Stimulated activated CD4-positive, alpha-beta T cell treated with anti-CD3 and anti-CD28 coated beads, Interleukin-15, amount 100 ng/mL, for 1 hour (primary cell): Measurements from ENCODE around the gene SGO2.
"Not testable (repeated sequence)": the region's sequence is repeated elsewhere in the genome, so short reads cannot be mapped to it uniquely, and the experiment has no call there.

ENCODE experiments used
- DNase-seq, 2 donors: peaks; one replicate each; pipeline ENCODE4 v3.0.0-alpha.2; 2020; ENCODE audit warnings: low read depth in 1 of 2, low spot score in 1 of 2

SGO2 gene

GRCh38 chr2:200509612-200510433 is 16.2 kb upstream of the SGO2 start, which contains the start of gene KCTD18:
Gene KCTD18, minus strand, starts transcription at chr2:200510068. Its CDS starts 3,052 bp downstream, at chr2:200507016.
- peak; percentile 85 to 87 for DNase-seq

GRCh38 chr2:200515155-200515554 is 10.9 kb upstream of the SGO2 start:
- DNase-seq: no peak

- DNase-seq: no peak
These were observed 2.8 kb upstream of the SGO2 start for GRCh38 chr2:200523158-200523557.

GRCh38 chr2:200523604-200524003 is 2.4 kb upstream of the SGO2 start:
- no peak for DNase-seq

- DNase-seq: no peak
These were observed 941 bp upstream of the SGO2 start for GRCh38 chr2:200525066-200525465.

GRCh38 chr2:200525551-200525881 is 491 bp upstream of the SGO2 start:
- no peak for DNase-seq

- DNase-seq: no peak
These were observed 2.2 kb downstream of the SGO2 start for GRCh38 chr2:200528228-200528627.

GRCh38 chr2:200533754-200534153 is 7.7 kb downstream of the SGO2 start:
- no peak for DNase-seq

GRCh38 chr2:200534572-200534971 is 8.6 kb downstream of the SGO2 start:
- no peak for DNase-seq

GRCh38 chr2:200538139-200538538 is 12.1 kb downstream of the SGO2 start:
- no peak for DNase-seq

GRCh38 chr2:200540793-200541192 is 14.8 kb downstream of the SGO2 start:
- DNase-seq: no peak

- DNase-seq: not testable (repeated sequence)
These were observed 40.6 kb downstream of the SGO2 start for GRCh38 chr2:200566596-200566995.

- DNase-seq: no peak
These were observed 41.9 kb downstream of the SGO2 start for GRCh38 chr2:200567932-200568331.

- DNase-seq: no peak
These were observed 50.0 kb downstream of the SGO2 start for GRCh38 chr2:200575957-200576356.

- no peak for DNase-seq
These were observed 51.0 kb downstream of the SGO2 start for GRCh38 chr2:200577027-200577426.

- DNase-seq: no peak
These were observed 52.8 kb downstream of the SGO2 start for GRCh38 chr2:200578778-200579177.

GRCh38 chr2:200584639-200585038 is 58.6 kb downstream of the SGO2 start:
- DNase-seq: no peak

GRCh38 chr2:200585340-200585729 is 59.3 kb downstream of the SGO2 start:
- no peak for DNase-seq

- DNase-seq: no peak
These were observed 60.0 kb downstream of the SGO2 start, which contains the start of gene AOX1 for GRCh38 chr2:200585730-200586643. Gene AOX1, plus strand, starts transcription at chr2:200586014. Its CDS starts 95 bp downstream, at chr2:200586109.

- no peak for DNase-seq
These were observed 60.6 kb downstream of the SGO2 start for GRCh38 chr2:200586644-200586975.

- DNase-seq: no peak
These were observed 61.1 kb downstream of the SGO2 start for GRCh38 chr2:200587007-200587616.
